GM23338 (cell line): Measurements from ENCODE around the gene GCDH. TPM values are rescaled to one million over a fixed set of nuclear protein-coding genes. Genes with fewer than 3 reads are reported as not detected.

Experiments
- ATAC-seq: fragments of 200-7000 bp; cut with Tn5 transposase; 3 replicates; pipeline ENCODE4 v1.9.1; 2020
- DNase-seq: peaks from one replicate; pipeline ENCODE4 v3.0.0-alpha.2; 2015; ENCODE audit warnings: low spot score
- H2AFZ ChIP-seq: fragments of 200-600 bp; sonication (generic); 2 replicates; pipeline ENCODE4 v1.8.0; 2016; ENCODE audit warnings: antibody characterized with exemption, mild to moderate bottlenecking, moderate library complexity
- H3F3A ChIP-seq: fragments of 200-600 bp; sonication (generic); replicated peaks from 2 replicates; pipeline ENCODE4 v1.8.0; 2017; ENCODE audit warnings: antibody characterized with exemption, mixed run types, low read depth
- H3K27ac ChIP-seq: fragments of 200-600 bp; sonication (generic); 2 replicates; pipeline ENCODE4 v1.6.1; 2016; ENCODE audit warnings: low read depth
- H3K27me3 ChIP-seq: fragments of 200-600 bp; sonication (generic); 2 replicates; pipeline ENCODE4 v1.8.0; 2016; ENCODE audit warnings: mild to moderate bottlenecking, mixed run types, moderate library complexity; ENCODE audit not compliant: insufficient read depth
- H3K36me3 ChIP-seq: fragments of 200-600 bp; sonication (generic); 2 replicates; pipeline ENCODE4 v1.8.0; 2016; ENCODE audit warnings: mild to moderate bottlenecking; ENCODE audit not compliant: insufficient read depth
- H3K4me1 ChIP-seq: fragments of 200-600 bp; sonication (generic); 2 replicates; pipeline ENCODE4 v1.8.0; 2016; ENCODE audit warnings: mild to moderate bottlenecking, moderate library complexity; ENCODE audit not compliant: insufficient read depth
- H3K4me2 ChIP-seq: fragments of 200-600 bp; sonication (generic); 2 replicates; pipeline ENCODE4 v1.7.1; 2017; ENCODE audit warnings: mixed run types
- H3K4me3 ChIP-seq: fragments of 200-600 bp; sonication (generic); 2 replicates; pipeline ENCODE4 v1.6.1; 2016; ENCODE audit warnings: mixed run types
- H3K79me2 ChIP-seq: fragments of 200-600 bp; sonication (generic); replicated peaks from 2 replicates; pipeline ENCODE4 v1.8.0; 2017; ENCODE audit warnings: mild to moderate bottlenecking; ENCODE audit not compliant: insufficient read depth
- H3K9me2 ChIP-seq: fragments of 200-600 bp; sonication (generic); 2 replicates; pipeline ENCODE4 v1.8.0; 2017; ENCODE audit not compliant: insufficient read depth
- H4K20me1 ChIP-seq: fragments of 200-600 bp; sonication (generic); replicated peaks from 2 replicates; pipeline ENCODE4 v1.8.0; 2017; ENCODE audit warnings: mild to moderate bottlenecking; ENCODE audit not compliant: insufficient read depth
- H3K27ac Mint-ChIP-seq: 2 replicates; pipeline ENCODE4 v1.8.0; 2020; ENCODE audit warnings: inconsistent platforms, mild to moderate bottlenecking, moderate library complexity, mixed read lengths
- H3K27me3 Mint-ChIP-seq: 3 replicates; pipeline ENCODE4 v1.8.0; 2022; ENCODE audit warnings: low read depth, mild to moderate bottlenecking, moderate library complexity, mixed read lengths, inconsistent platforms; ENCODE audit not compliant: insufficient read depth, poor library complexity
- H3K36me3 Mint-ChIP-seq: 3 replicates; pipeline ENCODE4 v1.8.0; 2021; ENCODE audit warnings: low read depth, mild to moderate bottlenecking, inconsistent platforms, moderate library complexity, mixed read lengths
- H3K4me1 Mint-ChIP-seq: 3 replicates; pipeline ENCODE4 v1.8.0; 2020; ENCODE audit warnings: mild to moderate bottlenecking, inconsistent platforms, mixed read lengths
- H3K4me3 Mint-ChIP-seq: 3 replicates; pipeline ENCODE4 v1.8.0; 2021; ENCODE audit warnings: moderate library complexity, mild to moderate bottlenecking, inconsistent platforms, mixed read lengths
- H3K9me3 Mint-ChIP-seq: 3 replicates; pipeline ENCODE4 v1.8.0; 2020; ENCODE audit warnings: moderate library complexity, mild to moderate bottlenecking, inconsistent platforms, mixed read lengths
- CREB1 ChIP-seq: fragments of 250-450 bp; sonication (Bioruptor Pico); IDR thresholded peaks from 2 replicates; pipeline ENCODE4 v1.5.0; 2020; ENCODE audit warnings: low read depth, mild to moderate bottlenecking, moderate library complexity
- CTCF ChIP-seq, 2 experiments: fragments of 200-600 bp in 1 of 2; sonication (generic) in 1 of 2; conservative IDR thresholded peaks; 2 replicates each; pipeline versions ENCODE4 v1.5.1 to v1.6.1; 2016 to 2017; ENCODE audit warnings: antibody characterized with exemption in 2 of 2, low read depth in 2 of 2, mild to moderate bottlenecking in 2 of 2, moderate library complexity in 1 of 2
- EZH2 ChIP-seq: fragments of 200-600 bp; sonication (generic); IDR thresholded peaks from one replicate; pipeline ENCODE4 v1.8.0; 2017; ENCODE audit warnings: antibody characterized with exemption, mild to moderate bottlenecking, low read depth; ENCODE audit not compliant: unreplicated experiment
- EZH2phosphoT487 ChIP-seq: fragments of 200-600 bp; sonication (generic); IDR thresholded peaks from one replicate; pipeline ENCODE4 v1.8.1; 2018; ENCODE audit warnings: antibody characterized with exemption; ENCODE audit not compliant: unreplicated experiment
- JUNB ChIP-seq: IDR thresholded peaks from one replicate; pipeline ENCODE4 v1.6.1; 2016; ENCODE audit warnings: antibody characterized with exemption; ENCODE audit not compliant: unreplicated experiment
- NANOG ChIP-seq: IDR thresholded peaks from 2 replicates; pipeline ENCODE4 v1.6.1; 2016; ENCODE audit warnings: antibody characterized with exemption, borderline replicate concordance
- POLR2AphosphoS5 ChIP-seq: IDR thresholded peaks from 2 replicates; pipeline ENCODE4 v1.6.1; 2016; ENCODE audit warnings: antibody characterized with exemption, low read depth
- STAT1 ChIP-seq: IDR thresholded peaks from one replicate; pipeline ENCODE4 v1.6.1; 2016; ENCODE audit warnings: antibody characterized with exemption; ENCODE audit not compliant: unreplicated experiment
- ZNF114 ChIP-seq: fragments of 250-450 bp; sonication (Bioruptor Pico); IDR thresholded peaks from 2 replicates; pipeline ENCODE4 v1.5.0; 2020; ENCODE audit warnings: mild to moderate bottlenecking, moderate library complexity
- ZNF331 ChIP-seq: fragments of 250-450 bp; sonication (Bioruptor Pico); IDR thresholded peaks from 2 replicates; pipeline ENCODE4 v1.5.0; 2020; ENCODE audit warnings: low read depth, mild to moderate bottlenecking, moderate library complexity
- polyA plus RNA-seq: library from polyadenylated mRNA; unstranded; fragments of >200 nt; fragmentation: Nextera tagmentation; extraction: Ambion mirVana; gene quantifications from 2 replicates; pipeline ENCODE4 v1.2.1, GENCODE V29; 2016
- total RNA-seq: library from RNA; depleted of rRNA; stranded (reverse); fragments of >200 nt; shearing (Covaris generic); gene quantifications from 2 replicates; pipeline ENCODE4 v1.2.3, GENCODE V29; 2014
- TF ChIP-seq, protein P1 (sequence below): IDR thresholded peaks from 2 replicates; pipeline ENCODE4 v1.6.1; 2016; ENCODE audit warnings: antibody characterized with exemption
- TF ChIP-seq, protein P2 (sequence below): IDR thresholded peaks from one replicate; pipeline ENCODE4 v1.6.1; 2018; ENCODE audit warnings: antibody characterized with exemption; ENCODE audit not compliant: unreplicated experiment
- TF ChIP-seq, protein P3 (sequence below): fragments of 250-450 bp; sonication (Bioruptor Pico); IDR thresholded peaks from 2 replicates; pipeline ENCODE4 v1.5.0; 2020; ENCODE audit warnings: mild to moderate bottlenecking, moderate library complexity

GCDH gene
- total and polyA plus RNA-seq, 2 experiments from 2014 or later: 54.1 to 99.8 TPM

GRCh38 chr19:12865746-12866415, 25.1 kb upstream of the GCDH start:
- H3K4me3 Mint-ChIP-seq: peak overlapping the region; percentile 75; the same call in 2 of the 3 replicates
- H3K27ac Mint-ChIP-seq: peak overlapping the region; percentile 81; the same call in 1 of the 2 replicates

More at GRCh38 chr19:12865746-12866415, 25.1 kb upstream of the GCDH start:
- Mint-ChIP-seq H3K9me3 (no peaks in the 10 kb centered on the region; the same call in 2 of the 3 replicates), H3K36me3 (peaks cover 11% of the 10 kb centered on the region), H3K4me1 (peaks cover 27% of the 10 kb centered on the region), H3K27me3 (peaks cover 9% of the 10 kb centered on the region)
- Histone ChIP-seq H3K36me3 (no peaks in the 10 kb centered on the region), H3K9me2 (no peaks in the 10 kb centered on the region), H3F3A (peaks cover 20% of the 10 kb centered on the region; the same call in 1 of the 2 replicates), H3K4me1 (peaks cover 21% of the 10 kb centered on the region), H3K4me3 (peak overlapping the region; percentile 20; the same call in 1 of the 2 replicates), H3K27ac (peak overlapping the region; percentile 72; the same call in 1 of the 2 replicates), H3K27me3 (no peaks in the 10 kb centered on the region), H4K20me1 (no peaks in the 10 kb centered on the region; the same call in 1 of the 2 replicates), H3K4me2 (peak overlapping the region; percentile 95), H2AFZ (no peak overlapping the region), H3K79me2 (no peaks in the 10 kb centered on the region)
- DNase-seq: peak; percentile 72
- peak; percentile 16 for ATAC-seq
- TF ChIP-seq EZH2phosphoT487 (no peak), STAT1 (no peak), CREB1 (CRISPR knock-in tag) (no peak), ZNF331 (CRISPR knock-in tag) (no peak), EZH2 (no peak), NANOG (no peak), POLR2AphosphoS5 (no peak), ZNF114 (CRISPR knock-in tag) (no peak), JUNB (no peak), CTCF (conservative IDR thresholded peaks at IDR 0.05; ENCODE audit: low read depth in 2 of 2) (no peak)
- TF ChIP-seq, protein P1, sequence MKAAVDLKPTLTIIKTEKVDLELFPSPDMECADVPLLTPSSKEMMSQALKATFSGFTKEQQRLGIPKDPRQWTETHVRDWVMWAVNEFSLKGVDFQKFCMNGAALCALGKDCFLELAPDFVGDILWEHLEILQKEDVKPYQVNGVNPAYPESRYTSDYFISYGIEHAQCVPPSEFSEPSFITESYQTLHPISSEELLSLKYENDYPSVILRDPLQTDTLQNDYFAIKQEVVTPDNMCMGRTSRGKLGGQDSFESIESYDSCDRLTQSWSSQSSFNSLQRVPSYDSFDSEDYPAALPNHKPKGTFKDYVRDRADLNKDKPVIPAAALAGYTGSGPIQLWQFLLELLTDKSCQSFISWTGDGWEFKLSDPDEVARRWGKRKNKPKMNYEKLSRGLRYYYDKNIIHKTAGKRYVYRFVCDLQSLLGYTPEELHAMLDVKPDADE: no peak
- TF ChIP-seq, protein P2, sequence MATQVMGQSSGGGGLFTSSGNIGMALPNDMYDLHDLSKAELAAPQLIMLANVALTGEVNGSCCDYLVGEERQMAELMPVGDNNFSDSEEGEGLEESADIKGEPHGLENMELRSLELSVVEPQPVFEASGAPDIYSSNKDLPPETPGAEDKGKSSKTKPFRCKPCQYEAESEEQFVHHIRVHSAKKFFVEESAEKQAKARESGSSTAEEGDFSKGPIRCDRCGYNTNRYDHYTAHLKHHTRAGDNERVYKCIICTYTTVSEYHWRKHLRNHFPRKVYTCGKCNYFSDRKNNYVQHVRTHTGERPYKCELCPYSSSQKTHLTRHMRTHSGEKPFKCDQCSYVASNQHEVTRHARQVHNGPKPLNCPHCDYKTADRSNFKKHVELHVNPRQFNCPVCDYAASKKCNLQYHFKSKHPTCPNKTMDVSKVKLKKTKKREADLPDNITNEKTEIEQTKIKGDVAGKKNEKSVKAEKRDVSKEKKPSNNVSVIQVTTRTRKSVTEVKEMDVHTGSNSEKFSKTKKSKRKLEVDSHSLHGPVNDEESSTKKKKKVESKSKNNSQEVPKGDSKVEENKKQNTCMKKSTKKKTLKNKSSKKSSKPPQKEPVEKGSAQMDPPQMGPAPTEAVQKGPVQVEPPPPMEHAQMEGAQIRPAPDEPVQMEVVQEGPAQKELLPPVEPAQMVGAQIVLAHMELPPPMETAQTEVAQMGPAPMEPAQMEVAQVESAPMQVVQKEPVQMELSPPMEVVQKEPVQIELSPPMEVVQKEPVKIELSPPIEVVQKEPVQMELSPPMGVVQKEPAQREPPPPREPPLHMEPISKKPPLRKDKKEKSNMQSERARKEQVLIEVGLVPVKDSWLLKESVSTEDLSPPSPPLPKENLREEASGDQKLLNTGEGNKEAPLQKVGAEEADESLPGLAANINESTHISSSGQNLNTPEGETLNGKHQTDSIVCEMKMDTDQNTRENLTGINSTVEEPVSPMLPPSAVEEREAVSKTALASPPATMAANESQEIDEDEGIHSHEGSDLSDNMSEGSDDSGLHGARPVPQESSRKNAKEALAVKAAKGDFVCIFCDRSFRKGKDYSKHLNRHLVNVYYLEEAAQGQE: no peak
- TF ChIP-seq, protein P3, sequence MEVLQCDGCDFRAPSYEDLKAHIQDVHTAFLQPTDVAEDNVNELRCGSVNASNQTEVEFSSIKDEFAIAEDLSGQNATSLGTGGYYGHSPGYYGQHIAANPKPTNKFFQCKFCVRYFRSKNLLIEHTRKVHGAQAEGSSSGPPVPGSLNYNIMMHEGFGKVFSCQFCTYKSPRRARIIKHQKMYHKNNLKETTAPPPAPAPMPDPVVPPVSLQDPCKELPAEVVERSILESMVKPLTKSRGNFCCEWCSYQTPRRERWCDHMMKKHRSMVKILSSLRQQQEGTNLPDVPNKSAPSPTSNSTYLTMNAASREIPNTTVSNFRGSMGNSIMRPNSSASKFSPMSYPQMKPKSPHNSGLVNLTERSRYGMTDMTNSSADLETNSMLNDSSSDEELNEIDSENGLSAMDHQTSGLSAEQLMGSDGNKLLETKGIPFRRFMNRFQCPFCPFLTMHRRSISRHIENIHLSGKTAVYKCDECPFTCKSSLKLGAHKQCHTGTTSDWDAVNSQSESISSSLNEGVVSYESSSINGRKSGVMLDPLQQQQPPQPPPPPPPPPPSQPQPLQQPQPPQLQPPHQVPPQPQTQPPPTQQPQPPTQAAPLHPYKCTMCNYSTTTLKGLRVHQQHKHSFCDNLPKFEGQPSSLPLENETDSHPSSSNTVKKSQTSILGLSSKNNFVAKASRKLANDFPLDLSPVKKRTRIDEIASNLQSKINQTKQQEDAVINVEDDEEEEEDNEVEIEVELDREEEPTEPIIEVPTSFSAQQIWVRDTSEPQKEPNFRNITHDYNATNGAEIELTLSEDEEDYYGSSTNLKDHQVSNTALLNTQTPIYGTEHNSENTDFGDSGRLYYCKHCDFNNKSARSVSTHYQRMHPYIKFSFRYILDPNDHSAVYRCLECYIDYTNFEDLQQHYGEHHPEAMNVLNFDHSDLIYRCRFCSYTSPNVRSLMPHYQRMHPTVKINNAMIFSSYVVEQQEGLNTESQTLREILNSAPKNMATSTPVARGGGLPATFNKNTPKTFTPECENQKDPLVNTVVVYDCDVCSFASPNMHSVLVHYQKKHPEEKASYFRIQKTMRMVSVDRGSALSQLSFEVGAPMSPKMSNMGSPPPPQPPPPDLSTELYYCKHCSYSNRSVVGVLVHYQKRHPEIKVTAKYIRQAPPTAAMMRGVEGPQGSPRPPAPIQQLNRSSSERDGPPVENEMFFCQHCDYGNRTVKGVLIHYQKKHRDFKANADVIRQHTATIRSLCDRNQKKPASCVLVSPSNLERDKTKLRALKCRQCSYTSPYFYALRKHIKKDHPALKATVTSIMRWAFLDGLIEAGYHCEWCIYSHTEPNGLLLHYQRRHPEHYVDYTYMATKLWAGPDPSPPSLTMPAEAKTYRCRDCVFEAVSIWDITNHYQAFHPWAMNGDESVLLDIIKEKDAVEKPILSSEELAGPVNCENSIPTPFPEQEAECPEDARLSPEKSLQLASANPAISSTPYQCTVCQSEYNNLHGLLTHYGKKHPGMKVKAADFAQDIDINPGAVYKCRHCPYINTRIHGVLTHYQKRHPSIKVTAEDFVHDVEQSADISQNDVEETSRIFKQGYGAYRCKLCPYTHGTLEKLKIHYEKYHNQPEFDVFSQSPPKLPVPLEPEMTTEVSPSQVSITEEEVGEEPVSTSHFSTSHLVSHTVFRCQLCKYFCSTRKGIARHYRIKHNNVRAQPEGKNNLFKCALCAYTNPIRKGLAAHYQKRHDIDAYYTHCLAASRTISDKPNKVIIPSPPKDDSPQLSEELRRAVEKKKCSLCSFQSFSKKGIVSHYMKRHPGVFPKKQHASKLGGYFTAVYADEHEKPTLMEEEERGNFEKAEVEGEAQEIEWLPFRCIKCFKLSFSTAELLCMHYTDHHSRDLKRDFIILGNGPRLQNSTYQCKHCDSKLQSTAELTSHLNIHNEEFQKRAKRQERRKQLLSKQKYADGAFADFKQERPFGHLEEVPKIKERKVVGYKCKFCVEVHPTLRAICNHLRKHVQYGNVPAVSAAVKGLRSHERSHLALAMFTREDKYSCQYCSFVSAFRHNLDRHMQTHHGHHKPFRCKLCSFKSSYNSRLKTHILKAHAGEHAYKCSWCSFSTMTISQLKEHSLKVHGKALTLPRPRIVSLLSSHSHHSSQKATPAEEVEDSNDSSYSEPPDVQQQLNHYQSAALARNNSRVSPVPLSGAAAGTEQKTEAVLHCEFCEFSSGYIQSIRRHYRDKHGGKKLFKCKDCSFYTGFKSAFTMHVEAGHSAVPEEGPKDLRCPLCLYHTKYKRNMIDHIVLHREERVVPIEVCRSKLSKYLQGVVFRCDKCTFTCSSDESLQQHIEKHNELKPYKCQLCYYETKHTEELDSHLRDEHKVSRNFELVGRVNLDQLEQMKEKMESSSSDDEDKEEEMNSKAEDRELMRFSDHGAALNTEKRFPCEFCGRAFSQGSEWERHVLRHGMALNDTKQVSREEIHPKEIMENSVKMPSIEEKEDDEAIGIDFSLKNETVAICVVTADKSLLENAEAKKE: no peak
